Fibroblast of lung (primary cell): ENCODE results near the gene FIS1.
"Not testable (repeated sequence)": the region's sequence is repeated elsewhere in the genome, so short reads cannot be mapped to it uniquely, and the experiment has no call there.

ENCODE experiments used
- EZH2 ChIP-seq: IDR thresholded peaks from 2 replicates; pipeline ENCODE4 v1.5.1; 2012; ENCODE audit warnings: low read length, control low read depth, mild to moderate bottlenecking; ENCODE audit errors: missing control alignments
- TF ChIP-seq, protein P1 (sequence below), 2 donors: IDR thresholded peaks in 1 of 2; conservative IDR thresholded peaks in 1 of 2; 1 replicate in 1 of 2; 2 replicates in 1 of 2; pipeline ENCODE4 v1.5.1; 2011 to 2012; ENCODE audit warnings: low read length in 2 of 2, control low read depth in 1 of 2, inconsistent platforms in 1 of 2, low read depth in 1 of 2, mild to moderate bottlenecking in 1 of 2

GRCh38 chr7:101264102-101264706 is 19.3 kb upstream of the FIS1 start:
- TF ChIP-seq, protein P1, sequence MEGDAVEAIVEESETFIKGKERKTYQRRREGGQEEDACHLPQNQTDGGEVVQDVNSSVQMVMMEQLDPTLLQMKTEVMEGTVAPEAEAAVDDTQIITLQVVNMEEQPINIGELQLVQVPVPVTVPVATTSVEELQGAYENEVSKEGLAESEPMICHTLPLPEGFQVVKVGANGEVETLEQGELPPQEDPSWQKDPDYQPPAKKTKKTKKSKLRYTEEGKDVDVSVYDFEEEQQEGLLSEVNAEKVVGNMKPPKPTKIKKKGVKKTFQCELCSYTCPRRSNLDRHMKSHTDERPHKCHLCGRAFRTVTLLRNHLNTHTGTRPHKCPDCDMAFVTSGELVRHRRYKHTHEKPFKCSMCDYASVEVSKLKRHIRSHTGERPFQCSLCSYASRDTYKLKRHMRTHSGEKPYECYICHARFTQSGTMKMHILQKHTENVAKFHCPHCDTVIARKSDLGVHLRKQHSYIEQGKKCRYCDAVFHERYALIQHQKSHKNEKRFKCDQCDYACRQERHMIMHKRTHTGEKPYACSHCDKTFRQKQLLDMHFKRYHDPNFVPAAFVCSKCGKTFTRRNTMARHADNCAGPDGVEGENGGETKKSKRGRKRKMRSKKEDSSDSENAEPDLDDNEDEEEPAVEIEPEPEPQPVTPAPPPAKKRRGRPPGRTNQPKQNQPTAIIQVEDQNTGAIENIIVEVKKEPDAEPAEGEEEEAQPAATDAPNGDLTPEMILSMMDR (conservative IDR thresholded peaks at IDR 0.05 in 1 of 2, IDR thresholded peaks at IDR 0.05 in 1 of 2; ENCODE audit: low read depth in 1 of 2, low read length in 2 of 2) = not testable (repeated sequence)
- not testable (repeated sequence) for TF ChIP-seq EZH2
